Activated T-cell treated with anti-CD3 and anti-CD28 coated beads, Interleukin-2, amount 50 U/mL, for 48 hours (primary cell): ENCODE results near the gene MRPL20.
A peak's percentile ranks its signal among the peaks of the same experiment; 100 is the strongest.
"Not testable (repeated sequence)": the region's sequence is repeated elsewhere in the genome, so short reads cannot be mapped to it uniquely, and the experiment has no call there.

Experiments
- DNase-seq, 2 experiments: peaks; one replicate each; pipeline ENCODE4 v3.0.0-alpha.2; 2020

Gene MRPL20

DNA sequence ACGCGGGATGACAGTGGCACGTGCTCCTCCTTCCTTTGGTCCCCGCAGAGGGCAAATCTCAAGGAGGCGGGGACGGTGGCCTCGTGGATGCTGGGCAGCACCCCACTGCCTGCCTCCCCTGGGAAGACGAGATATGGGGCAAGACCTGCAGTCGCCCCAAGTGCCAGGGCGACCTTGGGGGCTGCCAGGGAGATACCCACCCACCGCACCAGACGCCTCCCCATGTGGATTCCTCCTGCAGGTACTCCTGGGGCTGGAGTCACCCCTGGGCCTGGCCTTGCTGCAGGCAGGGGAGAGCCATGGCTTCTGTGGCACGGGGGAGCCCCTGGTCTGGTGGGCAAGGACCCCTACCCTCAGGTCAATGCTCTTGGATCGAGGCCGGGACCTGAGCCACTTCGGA, 26.2 kb downstream of the MRPL20 start:
- no peak for DNase-seq

DNA sequence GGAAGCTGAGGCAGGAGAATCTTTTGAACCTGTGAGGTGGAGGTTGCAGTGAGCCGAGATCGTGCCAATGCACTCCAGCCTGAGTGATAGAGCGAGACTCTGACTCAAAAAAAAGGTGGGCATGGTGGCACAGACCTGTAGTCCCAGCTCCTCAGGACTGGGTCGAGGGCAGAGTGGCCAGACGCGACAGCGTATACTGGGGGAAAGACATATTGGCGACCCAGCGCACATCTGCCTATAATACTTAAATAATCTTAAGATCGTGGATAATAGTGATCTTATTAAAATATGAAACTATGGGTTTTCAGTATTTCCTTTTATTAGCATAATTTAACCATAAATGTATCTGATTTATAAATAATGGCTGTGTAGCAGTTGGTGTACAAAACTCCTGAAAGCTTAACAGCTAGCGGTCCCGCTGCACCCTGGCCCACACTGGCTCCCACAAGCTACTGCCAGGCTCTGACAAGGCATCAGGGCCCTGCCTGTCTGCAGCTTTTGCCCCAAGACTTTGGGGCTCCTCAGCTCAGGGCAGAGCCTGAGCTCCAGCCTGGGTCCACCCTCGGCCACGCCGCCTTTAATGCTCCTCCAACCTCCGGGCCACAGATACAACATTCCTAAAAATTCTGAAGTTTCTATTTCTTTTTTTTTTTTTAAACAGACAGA, 29.4 kb downstream of the MRPL20 start:
- DNase-seq = no peak

DNA sequence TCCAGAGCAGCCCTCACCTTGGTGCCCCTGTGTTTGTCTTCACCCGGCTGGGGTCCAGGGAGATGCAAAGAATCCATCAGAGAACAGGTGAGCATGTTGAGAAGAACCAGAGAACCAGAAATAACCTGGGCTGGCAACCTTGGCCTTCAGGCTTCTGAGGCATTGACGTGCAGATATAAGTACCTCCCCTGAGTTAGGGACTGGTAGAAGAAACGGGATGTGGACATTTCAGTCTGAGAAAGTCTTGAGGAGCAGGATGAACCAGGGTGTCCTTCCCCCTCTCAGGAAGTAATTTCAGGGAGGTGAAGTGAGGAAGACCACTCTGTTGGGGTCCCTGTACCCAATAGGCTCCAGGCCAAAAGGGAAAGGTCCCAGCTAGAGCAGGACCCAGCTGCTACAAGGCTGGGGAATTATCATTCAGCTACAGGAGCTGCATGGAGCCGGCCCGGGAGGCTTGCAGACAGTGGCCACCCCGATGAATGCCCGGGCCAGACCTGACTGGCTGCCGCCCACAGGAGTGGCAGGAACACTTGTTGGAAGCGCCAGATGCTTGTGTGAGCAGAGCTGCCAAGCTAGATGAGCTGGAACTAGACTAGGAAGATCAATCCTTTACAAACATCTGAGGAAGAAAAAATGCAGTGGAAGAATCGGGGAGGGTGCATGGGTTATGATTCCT, 30.4 kb downstream of the MRPL20 start:
- DNase-seq = no peak

DNA sequence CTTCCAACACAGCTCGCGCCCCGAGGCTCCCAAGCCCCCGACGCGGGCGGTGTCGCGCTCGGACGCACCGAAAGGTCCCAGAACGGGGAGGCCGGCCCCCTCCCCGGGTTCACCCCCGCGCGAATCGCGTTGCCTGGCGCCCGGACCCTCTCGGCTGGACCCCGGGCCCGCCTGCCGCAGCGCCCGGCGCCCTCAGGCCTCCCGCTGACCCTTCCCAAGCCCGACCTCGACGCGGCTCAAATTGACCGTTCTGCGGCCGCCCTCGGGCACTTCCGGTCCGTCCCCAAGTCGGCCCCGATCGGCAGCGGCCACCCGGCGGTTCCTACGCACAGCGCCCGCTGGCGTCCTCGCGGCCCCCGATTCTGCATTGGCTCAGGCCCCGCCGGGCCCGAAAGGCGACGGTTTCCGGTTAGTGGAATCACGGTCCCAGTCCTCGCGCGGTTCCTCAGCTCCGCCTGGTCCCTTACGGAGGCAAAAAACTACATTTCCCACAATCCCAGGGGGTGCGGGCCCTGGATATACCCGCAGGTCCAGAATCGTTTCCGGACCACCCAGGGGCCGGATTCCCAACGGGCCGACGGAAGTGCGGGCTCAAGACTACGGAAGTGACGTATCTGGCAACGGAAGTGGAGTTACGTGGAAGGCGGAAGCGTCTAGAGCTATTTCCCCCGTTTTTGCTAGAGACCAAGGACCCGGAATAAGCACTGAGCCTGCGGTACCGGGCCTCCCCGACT, 32.0 kb downstream of the MRPL20 start, which contains the start of gene AURKAIP1:
AURKAIP1 (minus strand) TSS at position 279 of the 734 bp plus-strand sequence. CDS start 451 bp downstream, outside the sequence.
- DNase-seq = peak; percentile 95 to 97

DNA sequence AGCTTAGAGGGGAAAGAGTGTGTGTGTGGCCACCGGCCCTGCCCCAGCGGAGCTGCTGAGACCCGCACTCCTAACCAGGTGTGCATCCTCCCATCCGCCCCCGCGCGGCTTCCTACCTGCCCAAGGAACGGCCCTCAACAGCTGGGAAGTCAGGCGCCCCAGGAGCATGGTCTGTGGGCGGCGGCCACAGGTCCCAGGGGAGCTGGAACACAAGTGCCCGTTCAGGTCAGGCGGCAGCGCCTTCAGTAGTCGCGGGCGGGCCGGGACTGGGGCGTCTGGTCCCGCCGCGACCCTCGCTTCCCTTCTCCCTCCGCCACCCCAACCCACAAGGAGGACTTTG, 32.5 kb downstream of the MRPL20 start:
- DNase-seq = no peak

DNA sequence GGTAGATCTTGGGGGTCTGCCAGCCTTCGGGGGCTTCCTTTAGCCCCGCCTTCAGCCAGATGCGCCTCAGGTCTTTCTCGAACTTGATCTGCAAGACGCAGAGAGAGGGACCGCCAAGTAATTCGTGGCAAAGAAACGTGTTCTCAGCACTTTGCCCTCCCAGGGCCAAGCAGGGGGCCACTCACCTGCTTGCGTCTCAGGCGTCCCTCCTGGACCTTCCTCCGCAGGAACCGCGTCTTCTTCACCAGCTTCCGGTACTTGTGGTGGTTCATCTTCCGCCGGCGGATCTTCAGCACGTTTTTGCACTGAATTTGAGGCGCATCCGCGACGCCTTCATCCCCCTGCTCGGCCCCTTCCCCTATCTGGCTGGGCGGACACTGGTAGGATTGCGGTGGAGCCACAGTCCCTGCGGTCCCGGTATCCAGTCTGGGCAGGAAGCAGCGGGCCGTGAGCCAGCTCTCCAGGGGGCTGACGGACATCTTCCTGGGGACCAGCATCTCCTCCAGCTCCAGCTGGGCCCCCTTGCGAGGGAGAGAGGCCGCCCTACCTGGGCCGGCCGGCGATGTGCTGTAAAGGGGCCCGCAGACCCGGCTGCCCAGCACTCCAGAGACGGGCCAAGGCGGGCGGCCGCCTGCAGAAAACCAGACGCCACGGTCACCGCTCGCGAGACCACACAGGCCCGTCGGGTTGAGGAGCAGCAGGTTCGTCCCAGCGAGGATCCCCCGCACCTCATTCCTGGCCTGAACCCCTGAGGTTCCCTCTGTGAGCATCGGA, 33.1 kb downstream of the MRPL20 start:
- no peak for DNase-seq

DNA sequence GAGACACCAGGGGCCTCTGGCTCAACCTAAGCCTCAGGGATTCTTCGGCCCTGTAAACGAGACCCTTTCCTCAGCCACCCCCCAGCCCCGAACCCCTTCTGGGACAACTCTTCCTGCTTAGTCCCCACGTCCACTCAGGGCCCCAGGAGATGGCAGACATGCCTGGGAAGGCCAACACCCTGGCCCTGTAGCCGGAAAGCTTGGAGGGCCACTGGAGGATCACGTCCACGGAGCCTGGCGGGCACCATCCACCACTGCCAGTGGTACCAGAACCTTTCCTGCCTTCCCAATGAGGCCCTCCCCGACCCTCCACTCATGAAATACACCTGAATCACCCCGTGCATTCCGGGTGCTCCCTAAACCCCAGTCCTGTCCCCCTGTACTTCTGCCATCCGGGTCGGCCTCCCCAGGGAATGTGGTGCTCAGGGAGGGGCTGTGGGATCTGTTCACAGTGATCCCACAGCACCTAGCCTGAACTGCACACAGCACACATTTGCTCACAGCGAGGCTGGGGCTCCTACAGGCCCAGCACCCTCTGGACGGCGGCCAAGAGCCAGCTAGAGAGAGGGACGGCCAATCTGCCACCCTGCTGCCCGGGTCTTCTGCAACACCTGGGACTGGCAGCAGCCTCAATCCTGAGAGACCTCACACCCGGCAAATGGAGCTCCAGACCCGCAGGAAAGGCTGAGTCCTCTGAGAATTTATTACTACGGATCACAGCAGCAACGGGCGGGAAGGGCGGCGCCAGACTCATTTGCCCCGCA, 33.9 kb downstream of the MRPL20 start:
- DNase-seq = no peak

DNA sequence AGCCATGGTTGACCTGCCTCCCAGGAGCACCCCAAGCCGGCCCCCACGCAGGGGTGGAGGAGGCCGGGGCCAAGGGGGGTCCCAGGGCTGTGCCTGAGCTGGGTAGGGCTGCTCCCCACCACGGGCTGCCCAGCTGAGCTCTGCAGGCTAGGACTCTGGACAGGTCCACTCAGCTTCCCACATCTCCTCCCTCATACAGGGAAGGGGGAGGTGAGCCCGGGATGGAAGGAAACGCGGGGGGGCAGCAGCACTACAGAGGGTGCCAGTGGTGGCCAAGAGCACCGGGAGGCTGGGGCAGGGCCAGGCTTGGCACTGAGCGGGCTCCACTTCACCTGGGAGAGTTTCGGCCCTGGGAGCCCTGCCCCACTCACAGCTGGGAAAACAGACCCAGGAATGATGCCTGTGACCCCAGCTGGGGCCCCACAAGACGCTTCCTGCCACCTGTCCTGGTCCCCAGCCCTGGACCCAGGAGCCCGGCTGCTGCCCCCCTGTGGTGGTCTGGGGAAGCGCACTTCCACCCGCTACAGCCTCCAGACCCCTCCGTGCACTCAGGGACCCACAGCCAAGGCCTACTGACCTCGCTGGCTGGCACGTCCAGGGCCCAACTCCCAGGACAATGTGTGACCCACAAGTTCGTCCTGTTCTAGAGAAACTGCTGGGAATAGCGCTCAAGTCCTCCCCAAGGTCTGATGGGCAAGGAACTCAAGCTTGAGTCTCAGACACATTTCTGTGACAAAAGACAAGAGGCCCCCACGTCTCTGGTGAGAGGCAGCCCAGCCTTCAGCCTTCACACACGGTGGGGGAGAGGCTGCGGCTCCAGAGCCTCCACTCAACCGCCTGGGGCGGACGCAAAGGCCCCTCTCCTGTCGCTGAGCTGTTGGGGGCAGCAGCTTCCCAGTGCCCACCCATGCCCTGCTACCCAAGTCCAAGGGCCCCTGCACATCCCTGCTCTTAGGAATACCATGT, 35.1 kb downstream of the MRPL20 start:
- peak; percentile 90 to 91 for DNase-seq

DNA sequence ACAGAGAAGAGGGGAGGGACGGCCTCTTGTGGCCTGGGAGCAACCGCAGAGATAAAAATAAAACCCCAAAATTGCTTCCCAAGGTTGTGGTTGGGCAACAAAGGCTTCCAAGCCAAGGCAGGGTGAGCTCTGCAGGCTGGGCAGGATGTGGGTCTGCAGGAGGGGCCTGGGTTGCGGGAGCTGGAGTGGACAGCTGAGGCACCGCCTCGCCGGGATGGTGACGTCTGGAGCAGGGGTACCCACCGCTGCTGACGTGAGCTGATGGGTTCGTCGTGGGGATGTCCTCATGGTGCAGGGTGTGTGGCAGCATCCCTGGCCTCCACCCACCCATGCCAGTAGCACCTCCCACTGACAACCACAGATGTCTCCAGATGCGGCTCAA, 35.7 kb downstream of the MRPL20 start:
- DNase-seq = peak in 1 of 2 experiments; percentile 55

DNA sequence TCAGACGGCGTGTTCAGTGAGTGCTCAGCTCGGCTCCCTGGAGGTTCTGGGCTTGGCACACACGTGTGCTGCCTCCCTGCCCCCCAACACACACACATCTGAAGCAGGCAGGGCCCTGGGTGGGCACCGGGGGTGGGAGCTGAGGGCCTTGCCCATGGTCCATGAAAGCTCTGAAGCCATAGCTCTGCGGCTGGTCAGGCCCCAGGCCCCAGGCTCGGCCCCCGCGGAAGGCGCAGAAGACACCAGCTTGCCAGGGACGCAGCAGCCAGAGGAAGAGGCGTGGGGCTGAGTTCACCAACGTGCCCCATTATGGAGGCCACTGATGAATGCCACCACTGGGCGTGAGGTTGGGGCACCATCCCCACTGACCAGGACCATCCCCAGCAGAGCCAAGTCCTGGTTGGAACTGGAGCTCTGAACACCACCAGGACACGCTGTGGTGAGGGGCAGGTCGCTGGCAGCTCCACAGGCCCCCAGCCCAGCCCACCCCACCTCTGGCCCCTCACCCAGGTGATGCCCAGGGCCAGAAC, 36.3 kb downstream of the MRPL20 start:
- no peak for DNase-seq

DNA sequence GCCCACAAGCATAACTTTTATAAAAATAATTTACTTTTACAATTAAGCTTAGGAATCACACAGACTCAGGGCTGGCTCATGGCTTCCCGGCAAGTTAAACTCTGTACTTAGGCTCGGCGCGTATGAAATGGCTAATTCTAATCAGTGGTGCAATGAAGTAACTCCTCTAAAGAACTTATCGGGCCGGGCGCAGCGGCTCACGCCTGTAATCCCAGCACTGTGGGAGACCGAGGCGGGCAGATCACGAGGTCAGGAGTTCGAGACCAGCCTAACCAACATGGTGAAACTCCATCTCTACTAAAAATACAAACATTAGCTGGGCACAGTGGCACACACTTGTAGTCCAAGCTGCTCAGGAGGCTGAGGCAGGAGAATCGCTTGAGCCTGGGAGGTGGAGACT, 37.0 kb downstream of the MRPL20 start:
- DNase-seq = not testable (repeated sequence)

DNA sequence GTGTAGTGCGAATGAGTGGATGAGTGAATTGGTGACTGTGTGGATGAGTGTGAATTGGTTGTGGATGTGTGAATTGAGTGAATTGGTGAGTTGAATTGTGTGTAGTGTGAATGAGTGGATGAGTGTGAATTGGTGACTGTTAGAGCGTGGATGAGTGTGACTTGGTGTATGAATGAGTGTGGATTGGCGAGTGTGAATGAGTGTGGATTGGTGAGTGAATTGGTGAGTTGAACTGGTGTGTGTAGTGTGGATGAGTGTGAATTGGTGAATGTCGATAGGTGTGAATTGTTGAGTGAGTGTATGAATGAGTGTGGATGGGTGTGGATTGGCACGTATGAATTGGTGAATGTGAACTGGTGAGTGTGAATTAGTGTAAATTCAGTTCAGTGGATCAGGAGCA, 39.8 kb downstream of the MRPL20 start:
- DNase-seq = no peak

DNA sequence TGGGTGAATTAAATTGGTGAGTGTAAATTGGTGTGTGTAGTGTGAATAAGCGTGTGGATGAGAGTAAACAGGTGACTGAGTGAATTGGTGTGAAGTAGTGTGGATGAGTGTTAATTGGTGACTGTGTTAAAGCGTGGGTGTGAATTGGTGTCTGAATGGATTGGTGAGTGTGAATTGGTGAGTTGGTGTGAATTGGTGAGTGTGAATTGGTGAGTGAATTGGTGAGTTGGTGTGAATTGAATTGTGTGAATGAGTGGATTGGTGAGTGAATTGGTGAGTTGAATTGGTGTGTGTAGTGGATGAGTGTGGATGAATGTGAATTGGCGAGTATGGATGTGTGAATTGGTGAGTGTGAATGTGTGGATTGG, 40.4 kb downstream of the MRPL20 start:
- DNase-seq = no peak

DNA sequence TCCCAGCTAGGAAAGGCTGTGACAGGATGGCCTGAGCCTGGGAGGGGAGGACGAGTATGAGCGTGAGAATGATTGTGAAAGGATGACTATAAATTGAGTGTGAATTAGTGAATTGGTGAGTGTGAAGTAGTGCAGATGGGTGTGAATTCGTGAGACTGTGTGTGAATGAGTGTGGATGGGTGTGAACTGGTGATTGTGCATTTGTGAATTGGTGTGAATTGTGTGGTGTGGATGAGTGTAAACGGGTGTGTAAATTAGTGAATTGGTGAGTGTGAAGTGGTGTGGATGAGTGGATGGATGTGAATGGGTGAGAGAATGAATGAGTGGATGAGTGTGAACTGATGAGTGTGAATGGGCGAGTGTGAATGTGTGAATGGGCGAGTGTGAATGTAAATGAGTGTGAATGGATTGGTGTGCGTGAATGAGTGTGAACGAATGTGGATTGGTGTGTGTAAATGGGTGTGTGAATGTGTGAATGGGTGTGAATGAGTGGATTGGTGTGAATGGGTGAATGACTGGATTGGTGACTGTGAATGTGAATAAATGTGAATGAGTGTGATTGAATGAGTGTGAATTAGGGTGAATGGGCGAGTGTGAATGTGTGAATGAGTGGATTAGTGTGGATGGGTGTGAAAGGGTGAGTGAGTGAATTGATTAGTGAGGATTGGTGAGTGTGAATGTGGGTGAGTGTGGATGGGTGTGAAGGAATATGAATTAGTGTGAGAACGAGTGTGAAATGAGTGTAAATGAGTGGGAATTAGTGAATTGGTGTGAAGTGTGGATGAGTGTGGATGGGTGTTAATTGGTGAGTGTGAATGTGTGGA, 41.0 kb downstream of the MRPL20 start:
- no peak for DNase-seq

DNA sequence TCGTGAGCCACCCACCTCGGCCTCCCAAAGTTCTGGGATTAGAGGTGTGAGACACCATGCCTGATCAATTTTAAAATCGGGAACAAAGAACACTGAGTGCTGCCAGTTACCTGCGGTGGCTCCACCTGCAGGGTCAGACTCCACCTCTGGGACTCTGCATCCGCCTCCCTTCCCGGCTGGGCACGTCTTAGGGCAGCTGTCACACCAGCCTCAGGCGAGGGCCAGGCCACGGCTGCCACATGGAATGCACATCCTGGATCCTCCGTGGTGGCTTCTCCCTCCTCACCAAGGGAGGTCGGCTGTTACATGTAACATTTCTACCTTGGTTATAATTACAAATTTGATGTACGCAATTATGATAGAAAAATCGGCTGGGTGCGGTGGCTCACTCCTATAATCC, 42.8 kb downstream of the MRPL20 start:
- DNase-seq = no peak

DNA sequence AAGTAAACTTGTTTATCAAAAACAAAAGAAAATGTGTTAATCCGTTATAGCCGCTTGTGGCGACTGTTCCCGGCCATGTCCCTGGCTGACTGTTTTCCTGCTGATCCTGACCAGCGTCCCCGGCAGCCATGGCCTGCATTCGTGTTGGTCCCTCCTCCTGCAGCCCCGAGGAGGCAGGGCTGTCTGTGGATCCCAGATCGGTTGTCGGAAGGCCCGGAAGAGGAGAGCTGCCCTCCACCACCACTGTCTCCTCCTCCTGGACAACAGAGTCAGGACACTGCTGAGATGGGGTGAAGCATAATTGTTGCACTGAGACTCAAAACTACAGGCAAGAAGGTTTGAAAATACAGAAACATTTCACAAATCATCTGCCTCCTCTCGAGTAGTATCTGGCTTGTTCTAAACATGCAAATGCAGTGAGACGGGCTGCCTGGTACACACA, 45.1 kb downstream of the MRPL20 start:
- DNase-seq = no peak

DNA sequence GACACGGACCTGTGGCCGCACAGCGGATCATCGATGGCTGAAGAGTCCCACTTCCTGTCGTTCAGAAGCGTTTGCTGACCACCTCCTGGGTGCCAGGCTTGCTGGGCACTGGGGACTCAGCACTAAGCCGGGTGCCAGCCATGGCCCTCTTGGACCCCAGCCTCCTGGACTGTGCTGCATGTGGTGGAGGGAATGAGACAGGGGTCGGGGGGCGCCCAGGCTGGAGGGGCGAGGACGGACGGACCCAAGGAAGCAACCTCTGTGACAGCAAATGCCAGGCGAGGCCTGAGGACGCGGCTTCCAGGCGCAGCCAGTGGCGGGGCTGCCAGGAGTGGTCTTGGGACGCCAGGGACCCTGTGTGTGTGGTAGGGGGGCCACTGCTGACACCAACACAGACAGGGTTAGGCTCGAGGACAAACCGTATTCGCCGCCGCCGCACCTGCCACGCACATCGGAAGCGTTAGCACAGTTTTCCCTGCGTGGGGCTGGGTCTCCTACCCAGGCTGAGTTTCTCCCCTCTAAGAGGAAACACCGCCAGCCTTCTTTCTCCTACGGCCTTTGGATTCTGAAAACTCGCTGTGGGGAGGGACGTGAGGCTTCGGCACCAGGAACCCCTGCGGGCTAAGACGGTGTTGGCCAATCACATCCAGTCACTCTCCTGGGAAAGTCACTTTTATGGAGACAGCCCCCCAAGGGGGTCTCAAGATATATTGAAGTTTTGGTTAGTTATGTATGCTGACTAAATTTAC, 45.7 kb downstream of the MRPL20 start:
- DNase-seq = no peak

DNA sequence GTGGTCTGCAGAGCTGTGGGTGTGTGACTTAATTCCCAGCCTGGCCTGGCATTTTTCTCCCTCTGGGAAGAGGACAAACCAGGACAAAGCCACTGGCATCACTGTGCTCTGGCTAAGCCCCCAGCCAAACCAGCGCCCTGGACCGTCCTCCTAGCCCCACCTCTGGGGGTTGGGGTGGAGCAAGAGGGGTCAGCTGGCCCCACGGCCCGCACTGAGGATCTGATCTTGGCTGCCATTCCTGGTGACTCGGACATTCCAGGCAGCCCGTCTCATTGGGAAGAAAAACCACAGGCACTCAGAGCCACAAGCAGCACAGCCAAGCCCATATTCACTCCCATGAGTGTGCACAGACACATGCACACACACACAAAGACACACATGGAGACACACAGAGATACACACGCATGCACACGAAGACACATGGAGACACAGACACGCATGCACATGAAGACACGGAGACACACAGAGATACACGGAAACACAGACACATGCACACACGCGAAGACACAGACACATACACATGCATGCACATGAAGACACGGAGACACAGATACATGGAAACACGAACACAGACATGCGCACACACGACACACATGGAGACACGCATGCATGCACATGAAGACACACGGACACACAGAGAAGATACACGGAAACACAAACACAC, 46.5 kb downstream of the MRPL20 start:
- DNase-seq = no peak
